K562 (cell line): ENCODE results near the gene DOCK6. TPM values are rescaled to one million over a fixed set of nuclear protein-coding genes. Genes with fewer than 3 reads are reported as not detected.

Source experiments
- ATAC-seq: fragments of 200-7000 bp; cut with Tn5 transposase; 3 replicates; pipeline ENCODE4 v1.9.1; 2020; ENCODE audit warnings: moderate library complexity
- BruUV-seq: library from RNA; stranded (reverse); fragments of 400-500 nt; replicated peaks from 2 replicates; lab custom pipeline; 2021; lab: Mats Ljungman, UMichigan
- CTCF ChIA-PET: fragments of 300-600 bp; formaldehyde crosslinking; extraction: SDS; loops from one replicate; lab custom pipeline; 2021; ENCODE audit warnings: low intra/inter-chr PET ratio; lab: Yijun Ruan, JAX
- POLR2A ChIA-PET: fragments of 300-600, 350-650 bp; sonication (Branson Sonifier 250); formaldehyde crosslinking; extraction: SDS; loops from one replicate; lab custom pipeline; 2021; ENCODE audit warnings: antibody characterized with exemption, inconsistent platforms; lab: Yijun Ruan, JAX
- DNase-seq, 4 experiments: peaks; one replicate each; pipeline versions ENCODE4 v3.0.0 to v3.0.0-alpha.2; 2011 to 2018; ENCODE audit warnings: low spot score in 3 of 4, mixed read lengths in 3 of 4; ENCODE audit errors: extremely low read depth in 1 of 4
- FAIRE-seq: peaks from 2 replicates; lab custom pipeline; 2011; peaks lifted over from hg19 to GRCh38; lab: Jason Lieb, UNC
- H2AFZ ChIP-seq: 2 replicates; pipeline ENCODE4 v1.6.0; 2011; ENCODE audit warnings: low read depth, low read length, control low read depth, inconsistent platforms
- H3K27ac ChIP-seq: fragments of 200-600 bp; 3 replicates; pipeline ENCODE4 v1.8.0; 2011; ENCODE audit warnings: low read depth, mild to moderate bottlenecking, control low read depth, inconsistent platforms, low read length, moderate library complexity, mixed read lengths; ENCODE audit errors: extremely low read depth
- H3K27me3 ChIP-seq, 2 experiments: fragments of 300-600 bp in 1 of 2; 2 replicates in 1 of 2; 3 replicates in 1 of 2; pipeline versions ENCODE4 v1.6.0 to v1.8.0; 2011; ENCODE audit warnings: inconsistent platforms in 2 of 2, low read length in 2 of 2, mild to moderate bottlenecking in 1 of 2, mixed read lengths in 1 of 2, moderate library complexity in 1 of 2; ENCODE audit not compliant: control insufficient read depth in 2 of 2, insufficient read depth in 2 of 2
- H3K36me3 ChIP-seq: fragments of 300-600 bp; 3 replicates; pipeline ENCODE4 v1.8.0; 2011; ENCODE audit warnings: mild to moderate bottlenecking, low read length, inconsistent platforms; ENCODE audit not compliant: control insufficient read depth, insufficient read depth
- H3K4me1 ChIP-seq, 2 experiments: fragments of 200-600 bp in 1 of 2; replicated peaks in 1 of 2; 2 replicates in 1 of 2; 3 replicates in 1 of 2; pipeline versions ENCODE4 v1.5.1 to v1.8.0; 2011; ENCODE audit warnings: inconsistent platforms in 2 of 2, low read length in 2 of 2, mild to moderate bottlenecking in 1 of 2, mixed read lengths in 1 of 2, moderate library complexity in 1 of 2; ENCODE audit not compliant: control insufficient read depth in 2 of 2, insufficient read depth in 2 of 2
- H3K4me2 ChIP-seq: 2 replicates; pipeline ENCODE4 v1.6.1; 2011; ENCODE audit warnings: low read length, control low read depth, inconsistent platforms, mixed read lengths; ENCODE audit not compliant: insufficient read depth
- H3K4me3 ChIP-seq: fragments of 200-600 bp; sonication (generic), shearing (Covaris generic); 2 replicates; pipeline ENCODE4 v1.5.1; 2016; ENCODE audit warnings: control low read depth, inconsistent platforms
- H3K79me2 ChIP-seq: fragments of 200-600 bp; 3 replicates; pipeline ENCODE4 v1.8.0; 2011; ENCODE audit warnings: low read length, inconsistent platforms; ENCODE audit not compliant: control insufficient read depth, insufficient read depth
- H3K9ac ChIP-seq, 2 experiments: 2 replicates each; pipeline versions ENCODE4 v1.6.0 to v1.6.1; 2011; ENCODE audit warnings: low read depth in 2 of 2, low read length in 2 of 2, control low read depth in 1 of 2, inconsistent platforms in 1 of 2, mild to moderate bottlenecking in 1 of 2, mixed read lengths in 1 of 2; ENCODE audit not compliant: insufficient read depth in 1 of 2
- H3K9me1 ChIP-seq: one replicate; pipeline ENCODE4 v1.6.0; 2011; ENCODE audit warnings: inconsistent platforms, mild to moderate bottlenecking, low read length, moderate library complexity; ENCODE audit not compliant: control insufficient read depth, insufficient read depth
- H3K9me3 ChIP-seq: replicated peaks from 2 replicates; pipeline ENCODE4 v1.5.1; 2011; ENCODE audit warnings: low read depth, low read length, inconsistent platforms; ENCODE audit not compliant: control insufficient read depth, insufficient read depth
- H4K20me1 ChIP-seq: replicated peaks from 2 replicates; pipeline ENCODE4 v1.6.1; 2011; ENCODE audit warnings: low read length, inconsistent platforms, mixed read lengths; ENCODE audit not compliant: control insufficient read depth, insufficient read depth
- HNRNPL ChIP-seq: fragments of 200-400 bp; formaldehyde crosslinking; IDR thresholded peaks from 2 replicates; pipeline ENCODE4 v1.6.1; 2017; ENCODE audit warnings: low read depth, mild to moderate bottlenecking, low read length
- KDM1A ChIP-seq, 2 experiments: fragments of 450-650 bp; IDR thresholded peaks; 2 replicates each; pipeline ENCODE4 v1.6.1; 2016; ENCODE audit warnings: mild to moderate bottlenecking in 2 of 2
- MTA3 ChIP-seq: fragments of 450-650 bp; formaldehyde crosslinking; IDR thresholded peaks from 2 replicates; pipeline ENCODE4 v1.6.1; 2017; ENCODE audit warnings: mild to moderate bottlenecking, borderline replicate concordance
- OTX1 ChIP-seq: fragments of 450-650 bp; formaldehyde crosslinking; IDR thresholded peaks from 2 replicates; pipeline ENCODE4 v1.4.0; 2022; ENCODE audit warnings: mild to moderate bottlenecking
- SAP30 ChIP-seq: fragments of 200-600 bp; sonication (generic); IDR thresholded peaks from 2 replicates; pipeline ENCODE4 v1.6.1; 2012; ENCODE audit warnings: borderline replicate concordance, low read depth, mild to moderate bottlenecking, moderate library complexity, low read length, control low read depth, inconsistent platforms; ENCODE audit not compliant: insufficient read depth, poor library complexity, severe bottlenecking
- SP2 ChIP-seq: IDR thresholded peaks from 2 replicates; pipeline ENCODE4 v1.6.1; 2011; ENCODE audit warnings: mild to moderate bottlenecking, low read depth, low read length, moderate library complexity; ENCODE audit not compliant: poor library complexity, severe bottlenecking; ENCODE audit errors: extremely low read depth
- ZNF23 ChIP-seq: fragments of 250-450 bp; sonication (Bioruptor Pico); IDR thresholded peaks from 2 replicates; pipeline ENCODE4 v1.4.0; 2020; ENCODE audit warnings: mild to moderate bottlenecking
- ZNF354B ChIP-seq: fragments of 250-450 bp; sonication (Bioruptor Pico); IDR thresholded peaks from 2 replicates; pipeline ENCODE4 v1.4.0; 2020
- WGBS: fragments of 100-300 bp; shearing (Covaris generic); methylation state at CpG from one replicate; pipeline ENCODE4 v1.1.6; 2016; ENCODE audit warnings: low coverage, mixed read lengths; ENCODE audit not compliant: insufficient coverage; ENCODE audit errors: missing lambda C conversion rate; 5-methylcytosine and 5-hydroxymethylcytosine counted together
- in situ Hi-C: fragments of 300-500 bp; cut with MboI; formaldehyde crosslinking; loops from 4 replicates; pipeline ENCODE4 v1.15.0; 2018; ENCODE audit warnings: inconsistent platforms, mixed read lengths
- intact Hi-C: fragments of 100-400 bp; cut with micrococcal nuclease; formaldehyde crosslinking; loops from 2 replicates; pipeline ENCODE4 v1.14.2; 2022
- polyA plus RNA-seq, 8 experiments: library from polyadenylated mRNA; depleted of rRNA in 4 of 8; stranded (reverse) in 5 of 8; unstranded in 3 of 8; fragments of >200 nt; fragmentation: Nextera tagmentation in 2 of 8; fragmentation: Illumina TruSeq in 1 of 8; extraction: Ambion mirVana in 2 of 8; extraction: Trizol in 1 of 8; gene quantifications; 2 replicates each; pipeline versions ENCODE4 v1.2.1 to v1.2.3, GENCODE V29; 2011 to 2014; ENCODE audit warnings: inconsistent platforms in 1 of 8, missing spikeins in 1 of 8
- total RNA-seq, 7 experiments: library from RNA; depleted of rRNA in 6 of 7; stranded (reverse); fragments of >200 nt in 6 of 7; fragmentation: Illumina TruSeq in 2 of 7; extraction: Trizol in 2 of 7; gene quantifications; 2 replicates each; pipeline versions ENCODE4 v1.2.1 to v1.2.3, GENCODE V29; 2011 to 2021; ENCODE audit warnings: low replicate concordance in 1 of 7
- TF ChIP-seq, protein P1 (sequence below): fragments of 450-650 bp; formaldehyde crosslinking; IDR thresholded peaks from 2 replicates; pipeline ENCODE4 v1.4.0; 2022; ENCODE audit warnings: missing genetic modification characterization
- TF ChIP-seq, protein P2 (sequence below): fragments of 250-450 bp; sonication (Bioruptor Pico); IDR thresholded peaks from 2 replicates; pipeline ENCODE4 v1.5.0; 2020; ENCODE audit warnings: mild to moderate bottlenecking, borderline replicate concordance
- TF ChIP-seq, protein P3 (sequence below): sonication (generic); formaldehyde crosslinking; IDR thresholded peaks from 2 replicates; pipeline ENCODE4 v1.8.0; 2022; ENCODE audit warnings: mild to moderate bottlenecking, missing genetic modification reagents
- TF ChIP-seq, protein P4 (sequence below): fragments of 450-650 bp; IDR thresholded peaks from 2 replicates; pipeline ENCODE4 v1.6.1; 2014; ENCODE audit warnings: low read depth, mild to moderate bottlenecking, moderate library complexity, borderline replicate concordance

Gene DOCK6
- total and polyA plus RNA-seq, 9 of the 15 experiments (the other 6 are each of a cell fraction or from before 2014, with no cell fraction given): 0.35 to 19.3 (median 3.8) TPM

DNA sequence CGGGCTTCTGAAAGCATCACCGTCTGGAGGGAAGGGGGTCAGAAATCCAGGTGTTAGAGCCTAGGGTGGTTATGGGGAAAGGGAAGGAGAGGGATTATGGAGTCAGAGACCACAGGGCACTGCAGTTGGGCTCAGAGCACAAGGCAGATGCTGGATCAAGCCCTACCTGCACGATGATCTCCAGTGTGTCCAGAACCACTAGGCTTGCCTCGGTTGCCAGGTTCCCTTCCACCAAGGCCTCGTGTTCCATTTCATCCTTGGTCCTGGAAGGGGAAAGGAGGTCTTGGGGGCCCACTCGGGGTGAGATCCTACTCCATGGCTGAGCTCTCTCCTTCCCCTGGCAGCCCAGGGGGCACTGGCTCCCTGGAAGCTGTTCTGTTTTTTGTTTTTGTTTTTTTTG is 47.9 kb downstream of the DOCK6 start:
- FAIRE-seq (no peak), ATAC-seq (no peak), DNase-seq (no peak)
- in situ Hi-C loops: no loop called here
- H3K4me3 ChIP-seq: no peak overlapping the region
- H3K9me1 ChIP-seq: no peaks in the 10 kb centered on the region
- H3K4me1 ChIP-seq: peaks cover 0 to 7% of the 10 kb centered on the region in 2 experiments; a peak in 1 of 5 replicates
- H3K79me2 ChIP-seq: no peaks in the 10 kb centered on the region
- H3K27ac ChIP-seq: no peak overlapping the region
- 18% methylated on average over 4 of the region's 6 CpGs for WGBS
- no peak overlapping the region for H3K9ac ChIP-seq
- BruUV-seq: no TSS peak
- H3K9me3 ChIP-seq: no peaks in the 10 kb centered on the region
- no peak overlapping the region for H3K4me2 ChIP-seq
- no peaks in the 10 kb centered on the region for H3K36me3 ChIP-seq
- intact Hi-C loops: no loop called here
- POLR2A ChIA-PET: no interaction called here
- no peaks in the 10 kb centered on the region for H4K20me1 ChIP-seq
- CTCF ChIA-PET: no interaction called here
- H3K27me3 ChIP-seq: no peaks in the 10 kb centered on the region
- H2AFZ ChIP-seq: no peak overlapping the region
- TF ChIP-seq OTX1 (CRISPR knock-in tag) (no peak), ZNF354B (CRISPR knock-in tag) (no peak), SP2 (no peak), SAP30 (no peak), MTA3 (no peak), HNRNPL (no peak), ZNF23 (no peak), KDM1A (IDR thresholded peaks at IDR 0.05) (no peak)
- TF ChIP-seq, protein P1, sequence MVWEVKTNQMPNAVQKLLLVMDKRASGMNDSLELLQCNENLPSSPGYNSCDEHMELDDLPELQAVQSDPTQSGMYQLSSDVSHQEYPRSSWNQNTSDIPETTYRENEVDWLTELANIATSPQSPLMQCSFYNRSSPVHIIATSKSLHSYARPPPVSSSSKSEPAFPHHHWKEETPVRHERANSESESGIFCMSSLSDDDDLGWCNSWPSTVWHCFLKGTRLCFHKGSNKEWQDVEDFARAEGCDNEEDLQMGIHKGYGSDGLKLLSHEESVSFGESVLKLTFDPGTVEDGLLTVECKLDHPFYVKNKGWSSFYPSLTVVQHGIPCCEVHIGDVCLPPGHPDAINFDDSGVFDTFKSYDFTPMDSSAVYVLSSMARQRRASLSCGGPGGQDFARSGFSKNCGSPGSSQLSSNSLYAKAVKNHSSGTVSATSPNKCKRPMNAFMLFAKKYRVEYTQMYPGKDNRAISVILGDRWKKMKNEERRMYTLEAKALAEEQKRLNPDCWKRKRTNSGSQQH (CRISPR knock-in tag): no peak
- TF ChIP-seq, protein P2, sequence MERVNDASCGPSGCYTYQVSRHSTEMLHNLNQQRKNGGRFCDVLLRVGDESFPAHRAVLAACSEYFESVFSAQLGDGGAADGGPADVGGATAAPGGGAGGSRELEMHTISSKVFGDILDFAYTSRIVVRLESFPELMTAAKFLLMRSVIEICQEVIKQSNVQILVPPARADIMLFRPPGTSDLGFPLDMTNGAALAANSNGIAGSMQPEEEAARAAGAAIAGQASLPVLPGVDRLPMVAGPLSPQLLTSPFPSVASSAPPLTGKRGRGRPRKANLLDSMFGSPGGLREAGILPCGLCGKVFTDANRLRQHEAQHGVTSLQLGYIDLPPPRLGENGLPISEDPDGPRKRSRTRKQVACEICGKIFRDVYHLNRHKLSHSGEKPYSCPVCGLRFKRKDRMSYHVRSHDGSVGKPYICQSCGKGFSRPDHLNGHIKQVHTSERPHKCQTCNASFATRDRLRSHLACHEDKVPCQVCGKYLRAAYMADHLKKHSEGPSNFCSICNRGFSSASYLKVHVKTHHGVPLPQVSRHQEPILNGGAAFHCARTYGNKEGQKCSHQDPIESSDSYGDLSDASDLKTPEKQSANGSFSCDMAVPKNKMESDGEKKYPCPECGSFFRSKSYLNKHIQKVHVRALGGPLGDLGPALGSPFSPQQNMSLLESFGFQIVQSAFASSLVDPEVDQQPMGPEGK (CRISPR knock-in tag): no peak
- TF ChIP-seq, protein P3, sequence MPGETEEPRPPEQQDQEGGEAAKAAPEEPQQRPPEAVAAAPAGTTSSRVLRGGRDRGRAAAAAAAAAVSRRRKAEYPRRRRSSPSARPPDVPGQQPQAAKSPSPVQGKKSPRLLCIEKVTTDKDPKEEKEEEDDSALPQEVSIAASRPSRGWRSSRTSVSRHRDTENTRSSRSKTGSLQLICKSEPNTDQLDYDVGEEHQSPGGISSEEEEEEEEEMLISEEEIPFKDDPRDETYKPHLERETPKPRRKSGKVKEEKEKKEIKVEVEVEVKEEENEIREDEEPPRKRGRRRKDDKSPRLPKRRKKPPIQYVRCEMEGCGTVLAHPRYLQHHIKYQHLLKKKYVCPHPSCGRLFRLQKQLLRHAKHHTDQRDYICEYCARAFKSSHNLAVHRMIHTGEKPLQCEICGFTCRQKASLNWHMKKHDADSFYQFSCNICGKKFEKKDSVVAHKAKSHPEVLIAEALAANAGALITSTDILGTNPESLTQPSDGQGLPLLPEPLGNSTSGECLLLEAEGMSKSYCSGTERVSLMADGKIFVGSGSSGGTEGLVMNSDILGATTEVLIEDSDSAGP (CRISPR knock-in tag): no peak
- TF ChIP-seq, protein P4, sequence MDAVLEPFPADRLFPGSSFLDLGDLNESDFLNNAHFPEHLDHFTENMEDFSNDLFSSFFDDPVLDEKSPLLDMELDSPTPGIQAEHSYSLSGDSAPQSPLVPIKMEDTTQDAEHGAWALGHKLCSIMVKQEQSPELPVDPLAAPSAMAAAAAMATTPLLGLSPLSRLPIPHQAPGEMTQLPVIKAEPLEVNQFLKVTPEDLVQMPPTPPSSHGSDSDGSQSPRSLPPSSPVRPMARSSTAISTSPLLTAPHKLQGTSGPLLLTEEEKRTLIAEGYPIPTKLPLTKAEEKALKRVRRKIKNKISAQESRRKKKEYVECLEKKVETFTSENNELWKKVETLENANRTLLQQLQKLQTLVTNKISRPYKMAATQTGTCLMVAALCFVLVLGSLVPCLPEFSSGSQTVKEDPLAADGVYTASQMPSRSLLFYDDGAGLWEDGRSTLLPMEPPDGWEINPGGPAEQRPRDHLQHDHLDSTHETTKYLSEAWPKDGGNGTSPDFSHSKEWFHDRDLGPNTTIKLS: no peak
